Osteoblast (primary cell): Measurements from ENCODE around the gene CTTNBP2. TPM values are rescaled to one million over a fixed set of nuclear protein-coding genes. Genes with fewer than 3 reads are reported as not detected.

Source experiments
- DNase-seq: peaks from one replicate; pipeline ENCODE4 v3.0.0; 2011; ENCODE audit warnings: low spot score, mixed read lengths; ENCODE audit not compliant: insufficient read length; ENCODE audit errors: missing footprints
- H2AFZ ChIP-seq: 2 replicates; pipeline ENCODE4 v1.6.0; 2011; ENCODE audit warnings: mild to moderate bottlenecking, low read length
- H3K27ac ChIP-seq: 2 replicates; pipeline ENCODE4 v1.5.1; 2011; ENCODE audit warnings: mild to moderate bottlenecking, low read depth, low read length, moderate library complexity
- H3K27me3 ChIP-seq: 2 replicates; pipeline ENCODE4 v1.6.0; 2012; ENCODE audit warnings: mild to moderate bottlenecking, control low read depth, inconsistent platforms, low read length, moderate library complexity; ENCODE audit not compliant: insufficient read depth
- H3K36me3 ChIP-seq: 2 replicates; pipeline ENCODE4 v1.5.1; 2011; ENCODE audit warnings: mild to moderate bottlenecking, low read length, control low read depth, moderate library complexity; ENCODE audit not compliant: insufficient read depth
- H3K4me1 ChIP-seq: 2 replicates; pipeline ENCODE4 v1.5.1; 2011; ENCODE audit warnings: mild to moderate bottlenecking, low read length, control low read depth, moderate library complexity; ENCODE audit not compliant: insufficient read depth
- H3K4me2 ChIP-seq: 2 replicates; pipeline ENCODE4 v1.6.0; 2011; ENCODE audit warnings: mild to moderate bottlenecking, low read length; ENCODE audit not compliant: insufficient read depth
- H3K4me3 ChIP-seq: fragments of 200-600 bp; sonication (generic); 3 replicates; pipeline ENCODE4 v1.5.1; 2012; ENCODE audit warnings: mild to moderate bottlenecking, low read length, inconsistent platforms; ENCODE audit not compliant: insufficient read depth
- H3K79me2 ChIP-seq: 2 replicates; pipeline ENCODE4 v1.6.0; 2012; ENCODE audit warnings: mild to moderate bottlenecking, low read length, control low read depth, inconsistent platforms; ENCODE audit not compliant: insufficient read depth
- H3K9me3 ChIP-seq: 2 replicates; pipeline ENCODE4 v1.5.1; 2011; ENCODE audit warnings: low read depth, low read length, control low read depth
- H4K20me1 ChIP-seq: 2 replicates; pipeline ENCODE4 v1.6.0; 2012; ENCODE audit warnings: mild to moderate bottlenecking, low read length, control low read depth; ENCODE audit not compliant: insufficient read depth
- total RNA-seq: library from RNA; depleted of rRNA; stranded (reverse); fragments of >200 nt; gene quantifications from 2 replicates; pipeline ENCODE4 v1.2.3, GENCODE V29; 2012
- TF ChIP-seq, protein P1 (sequence below): IDR thresholded peaks from 2 replicates; pipeline ENCODE4 v1.5.1; 2011; ENCODE audit warnings: mild to moderate bottlenecking, low read depth, low read length, moderate library complexity; ENCODE audit errors: extremely low read depth

CTTNBP2 gene
- total RNA-seq, 1 donor = 1.1 TPM

DNA sequence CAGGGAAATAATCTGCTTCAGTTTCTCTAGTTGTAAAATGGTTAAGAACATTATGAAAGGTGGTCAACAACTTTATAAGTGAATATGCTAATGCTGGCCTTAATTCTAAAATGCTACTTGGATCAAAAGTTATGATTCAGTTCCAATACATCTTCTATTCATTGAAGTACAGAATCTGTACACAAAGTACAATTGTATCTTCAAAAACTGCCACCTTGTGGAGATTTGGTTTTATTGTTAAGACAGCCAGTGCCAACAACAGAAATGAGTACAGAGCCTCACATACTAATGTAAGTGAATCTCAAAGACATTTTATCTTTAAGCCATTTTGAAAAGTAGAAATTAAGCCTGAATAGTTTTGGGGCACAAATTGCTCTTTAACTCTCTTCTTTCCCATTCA lies 199.4 kb downstream of the CTTNBP2 start:
- H4K20me1 ChIP-seq = no peaks in the 10 kb centered on the region
- no peak overlapping the region for H3K27ac ChIP-seq
- H3K4me3 ChIP-seq = no peak overlapping the region
- H3K4me2 ChIP-seq = no peak overlapping the region
- no peaks in the 10 kb centered on the region for H3K36me3 ChIP-seq
- no peaks in the 10 kb centered on the region for H3K4me1 ChIP-seq
- H3K9me3 ChIP-seq = no peaks in the 10 kb centered on the region
- H2AFZ ChIP-seq = no peak overlapping the region
- DNase-seq = peak; percentile 34
- H3K27me3 ChIP-seq = no peaks in the 10 kb centered on the region
- TF ChIP-seq, protein P1, sequence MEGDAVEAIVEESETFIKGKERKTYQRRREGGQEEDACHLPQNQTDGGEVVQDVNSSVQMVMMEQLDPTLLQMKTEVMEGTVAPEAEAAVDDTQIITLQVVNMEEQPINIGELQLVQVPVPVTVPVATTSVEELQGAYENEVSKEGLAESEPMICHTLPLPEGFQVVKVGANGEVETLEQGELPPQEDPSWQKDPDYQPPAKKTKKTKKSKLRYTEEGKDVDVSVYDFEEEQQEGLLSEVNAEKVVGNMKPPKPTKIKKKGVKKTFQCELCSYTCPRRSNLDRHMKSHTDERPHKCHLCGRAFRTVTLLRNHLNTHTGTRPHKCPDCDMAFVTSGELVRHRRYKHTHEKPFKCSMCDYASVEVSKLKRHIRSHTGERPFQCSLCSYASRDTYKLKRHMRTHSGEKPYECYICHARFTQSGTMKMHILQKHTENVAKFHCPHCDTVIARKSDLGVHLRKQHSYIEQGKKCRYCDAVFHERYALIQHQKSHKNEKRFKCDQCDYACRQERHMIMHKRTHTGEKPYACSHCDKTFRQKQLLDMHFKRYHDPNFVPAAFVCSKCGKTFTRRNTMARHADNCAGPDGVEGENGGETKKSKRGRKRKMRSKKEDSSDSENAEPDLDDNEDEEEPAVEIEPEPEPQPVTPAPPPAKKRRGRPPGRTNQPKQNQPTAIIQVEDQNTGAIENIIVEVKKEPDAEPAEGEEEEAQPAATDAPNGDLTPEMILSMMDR = peak; percentile 34
- no peaks in the 10 kb centered on the region for H3K79me2 ChIP-seq

DNA sequence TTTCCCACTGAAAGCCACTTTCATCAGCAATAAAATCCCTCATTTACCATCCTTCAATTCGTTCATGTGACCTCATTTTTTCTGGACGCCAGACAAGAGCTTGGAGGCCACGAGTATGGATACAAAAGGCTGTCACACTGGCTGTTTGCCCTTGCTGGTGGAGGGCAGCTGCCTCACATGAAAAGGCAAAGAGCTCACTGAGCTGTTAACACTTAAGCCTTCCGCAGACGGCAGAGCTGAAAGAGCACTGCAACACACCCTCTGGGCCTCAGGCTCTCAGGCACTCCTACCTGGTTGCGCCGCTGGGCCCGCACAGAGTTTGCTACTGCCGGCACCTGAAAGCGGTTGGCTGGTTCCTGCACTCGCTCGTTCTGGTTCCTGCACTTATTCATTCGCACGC lies 199.9 kb downstream of the CTTNBP2 start:
- DNase-seq = no peak
- no peaks in the 10 kb centered on the region for H3K79me2 ChIP-seq
- TF ChIP-seq, protein P1 = no peak
- no peaks in the 10 kb centered on the region for H3K36me3 ChIP-seq
- H3K27ac ChIP-seq = no peak overlapping the region
- no peaks in the 10 kb centered on the region for H3K4me1 ChIP-seq
- H3K9me3 ChIP-seq = no peaks in the 10 kb centered on the region
- no peaks in the 10 kb centered on the region for H3K27me3 ChIP-seq
- H3K4me2 ChIP-seq = no peak overlapping the region
- no peak overlapping the region for H3K4me3 ChIP-seq
- no peak overlapping the region for H2AFZ ChIP-seq
- H4K20me1 ChIP-seq = no peaks in the 10 kb centered on the region

DNA sequence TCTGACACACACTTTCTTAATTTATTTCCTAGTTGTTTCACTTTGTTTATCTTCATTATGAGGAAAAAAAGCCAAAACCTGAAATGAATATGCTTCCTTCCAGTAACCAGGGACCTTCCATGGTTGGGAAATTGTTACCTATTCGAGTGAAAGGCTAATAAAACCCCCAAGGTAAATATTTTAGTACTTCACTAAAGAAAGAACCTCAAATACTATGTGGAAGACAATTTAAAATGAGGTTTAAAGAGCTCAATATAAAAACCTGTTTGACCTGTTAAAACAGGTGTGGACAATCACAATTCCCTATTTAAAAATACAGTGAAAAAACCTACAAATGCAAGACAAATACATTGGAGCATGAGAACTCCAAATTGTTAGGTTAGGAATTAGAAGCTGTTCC lies 200.8 kb downstream of the CTTNBP2 start:
- no peak overlapping the region for H3K4me2 ChIP-seq
- no peak overlapping the region for H2AFZ ChIP-seq
- TF ChIP-seq, protein P1 = no peak
- H4K20me1 ChIP-seq = no peaks in the 10 kb centered on the region
- no peaks in the 10 kb centered on the region for H3K36me3 ChIP-seq
- no peak overlapping the region for H3K4me3 ChIP-seq
- H3K9me3 ChIP-seq = no peaks in the 10 kb centered on the region
- no peaks in the 10 kb centered on the region for H3K79me2 ChIP-seq
- DNase-seq = peak; percentile 15
- no peaks in the 10 kb centered on the region for H3K27me3 ChIP-seq
- no peaks in the 10 kb centered on the region for H3K4me1 ChIP-seq
- H3K27ac ChIP-seq = no peak overlapping the region

DNA sequence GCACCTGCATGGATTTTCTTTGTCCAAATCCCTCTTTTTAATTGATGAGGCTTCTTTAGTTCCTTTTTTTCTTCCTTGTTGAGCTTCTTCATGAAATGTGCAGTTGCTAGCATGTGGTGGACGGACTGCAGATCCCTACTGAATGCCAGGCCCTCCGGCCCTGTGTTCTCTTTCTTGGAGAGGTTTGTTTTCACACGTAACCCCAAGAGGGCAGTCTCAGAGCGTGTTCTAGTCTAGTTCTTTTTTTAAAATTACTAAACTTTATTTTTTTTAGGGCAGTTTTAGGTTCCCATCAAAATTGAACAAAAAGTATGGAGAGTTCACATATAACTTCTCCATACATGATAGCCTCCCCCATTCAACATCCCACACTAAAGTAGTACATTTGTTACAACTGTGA lies 203.4 kb downstream of the CTTNBP2 start:
- H2AFZ ChIP-seq = no peak overlapping the region
- no peaks in the 10 kb centered on the region for H4K20me1 ChIP-seq
- H3K4me2 ChIP-seq = no peak overlapping the region
- H3K79me2 ChIP-seq = no peaks in the 10 kb centered on the region
- H3K27ac ChIP-seq = no peak overlapping the region
- no peaks in the 10 kb centered on the region for H3K27me3 ChIP-seq
- DNase-seq = no peak
- TF ChIP-seq, protein P1 = no peak
- H3K4me1 ChIP-seq = no peaks in the 10 kb centered on the region
- H3K9me3 ChIP-seq = no peaks in the 10 kb centered on the region
- H3K4me3 ChIP-seq = no peak overlapping the region
- no peaks in the 10 kb centered on the region for H3K36me3 ChIP-seq
